Activated CD4-positive, alpha-beta T cell treated with anti-CD3 and anti-CD28 coated beads for 48 hours (primary cell): ENCODE results near the gene MARVELD1.
"Not testable (repeated sequence)": the region's sequence is repeated elsewhere in the genome, so short reads cannot be mapped to it uniquely, and the experiment has no call there.

ENCODE experiments used
- DNase-seq: peaks from one replicate; pipeline ENCODE4 v3.0.0-alpha.2; 2020

Gene MARVELD1

GRCh38 chr10:97698072-97698655 lies 15.4 kb upstream of the MARVELD1 start:
- DNase-seq, result not testable (repeated sequence)

- DNase-seq, result peak; percentile 59
Observed at GRCh38 chr10:97701438-97702069, 12.0 kb upstream of the MARVELD1 start.

GRCh38 chr10:97703398-97704067 lies 10.0 kb upstream of the MARVELD1 start:
- no peak for DNase-seq

GRCh38 chr10:97704341-97704740 lies 9.2 kb upstream of the MARVELD1 start:
- no peak for DNase-seq

- no peak for DNase-seq
Observed at GRCh38 chr10:97705006-97705670, 8.4 kb upstream of the MARVELD1 start.

- no peak for DNase-seq
Observed at GRCh38 chr10:97707134-97707861, 6.2 kb upstream of the MARVELD1 start.

- no peak for DNase-seq
Observed at GRCh38 chr10:97708167-97708566, 5.4 kb upstream of the MARVELD1 start.

GRCh38 chr10:97708976-97709946 lies 4.3 kb upstream of the MARVELD1 start:
- DNase-seq, result peak; percentile 51

- no peak for DNase-seq
Observed at GRCh38 chr10:97711640-97712572, 1.6 kb upstream of the MARVELD1 start.

GRCh38 chr10:97713826-97714400 lies 383 bp downstream of the MARVELD1 start:
- peak; percentile 63 for DNase-seq

- peak; percentile 42 for DNase-seq
Observed at GRCh38 chr10:97714401-97715258, 1.1 kb downstream of the MARVELD1 start.

GRCh38 chr10:97715259-97715874 lies 1.8 kb downstream of the MARVELD1 start:
- no peak for DNase-seq

GRCh38 chr10:97717627-97718026 lies 4.1 kb downstream of the MARVELD1 start:
- DNase-seq, result no peak

- no peak for DNase-seq
Observed at GRCh38 chr10:97718178-97718577, 4.6 kb downstream of the MARVELD1 start.

- DNase-seq, result no peak
Observed at GRCh38 chr10:97718659-97719142, 5.2 kb downstream of the MARVELD1 start.

GRCh38 chr10:97719602-97720001 lies 6.1 kb downstream of the MARVELD1 start:
- DNase-seq, result no peak

- no peak for DNase-seq
Observed at GRCh38 chr10:97721871-97722780, 8.6 kb downstream of the MARVELD1 start.
